Suprapubic skin (tissue), 2 donors: ENCODE results near the gene VAMP2.

Experiments used
- EP300 ChIP-seq: sonication (generic); formaldehyde crosslinking; IDR thresholded peaks from one replicate; pipeline ENCODE4 v1.6.1; 2017; ENCODE audit warnings: antibody characterized with exemption
- POLR2A ChIP-seq, 2 donors: fragments of 450-650 bp; IDR thresholded peaks; one replicate each; pipeline ENCODE4 v1.6.1; 2017; ENCODE audit warnings: antibody characterized with exemption in 2 of 2, mild to moderate bottlenecking in 2 of 2, moderate library complexity in 2 of 2

- TF ChIP-seq EP300 = no peak
- TF ChIP-seq POLR2A (IDR thresholded peaks at IDR 0.05) = no peak
Observed at GRCh38 chr17:8176197-8176940, 13.6 kb upstream of the VAMP2 start, which contains the start of gene TMEM107.
